ENCODE data around the gene CAPS2.

The CAPS2 gene

GRCh38 chr12:75227132-75227531, 103.0 kb downstream of the CAPS2 start:
- TF ChIP-seq CTCF (IDR thresholded peaks at IDR 0.05; ENCODE audit: low read depth, low read length), result no peak
- DNase-seq (ENCODE audit: low read depth in 2 of 2), result no peak

More at GRCh38 chr12:75227132-75227531, 103.0 kb downstream of the CAPS2 start:
- H3K4me3 ChIP-seq (replicated peaks in 1 of 2; ENCODE audit: low read depth in 2 of 2, low read length in 2 of 2), result no peak overlapping the region
